GM18526 (cell line): Measurements from ENCODE around the gene RAE1.
A peak's percentile ranks its signal among the peaks of the same experiment; 100 is the strongest.

Experiments
- POLR2A ChIP-seq: IDR thresholded peaks from 3 replicates; pipeline ENCODE4 v1.6.1; 2011; ENCODE audit not compliant: insufficient read length; ENCODE audit errors: extremely low read depth

Gene RAE1

GRCh38 chr20:57347393-57347792 lies 3.7 kb upstream of the RAE1 start:
- TF ChIP-seq POLR2A = no peak

DNA sequence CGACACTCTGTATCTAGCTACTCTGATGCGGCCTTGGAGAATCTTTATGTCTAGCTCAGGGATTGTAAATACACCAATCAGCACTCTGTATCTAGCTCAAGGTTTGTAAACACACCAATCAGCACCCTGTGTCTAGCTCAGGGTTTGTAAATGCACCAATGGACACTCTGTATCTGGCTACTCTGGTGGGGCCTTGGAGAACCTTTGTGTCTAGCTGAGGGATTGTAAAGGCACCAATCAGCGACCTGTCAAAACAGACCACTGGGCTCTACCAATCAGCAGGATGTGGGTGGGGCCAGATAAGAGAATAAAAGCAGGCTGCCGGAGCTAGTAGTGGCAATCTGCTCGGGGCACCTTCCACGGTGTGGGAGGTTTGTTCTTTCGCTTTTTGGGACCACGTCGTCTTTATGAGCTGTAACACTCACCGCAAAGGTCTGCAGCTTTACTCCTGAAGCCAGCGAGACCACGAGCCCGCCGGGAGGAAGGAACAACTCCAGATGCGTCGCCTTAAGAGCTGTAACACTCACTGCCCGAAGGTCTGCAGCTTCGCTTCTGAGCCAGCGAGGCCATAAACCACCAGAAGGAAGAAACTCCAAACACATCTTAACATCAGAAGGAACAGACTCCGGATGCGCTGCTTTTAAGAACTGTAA lies 2.0 kb upstream of the RAE1 start:
- TF ChIP-seq POLR2A = peak; percentile 44

- TF ChIP-seq POLR2A = no peak
Measured at GRCh38 chr20:57350081-57350710, 859 bp upstream of the RAE1 start.

DNA sequence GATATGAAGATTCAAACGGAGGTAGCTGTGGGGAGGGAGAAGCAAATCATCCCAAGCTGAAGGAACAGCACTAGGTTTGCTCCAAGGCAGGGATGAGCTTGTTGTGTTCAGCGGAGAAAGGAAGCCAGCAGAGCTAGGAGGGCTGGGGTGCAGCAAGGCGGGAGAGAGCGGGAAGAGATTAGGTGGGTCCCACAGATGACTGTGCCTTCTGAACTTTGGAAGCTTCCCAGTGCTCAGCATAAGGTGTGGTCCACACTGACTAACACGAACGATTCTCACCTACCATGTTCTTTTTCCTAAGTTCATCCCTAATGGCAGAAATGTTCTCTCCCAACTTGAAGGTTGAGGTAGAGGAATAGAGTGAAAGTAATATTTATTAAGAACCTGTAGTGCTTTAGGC lies 1.2 kb downstream of the RAE1 start:
- no peak for TF ChIP-seq POLR2A

GRCh38 chr20:57353351-57353750 lies 2.3 kb downstream of the RAE1 start:
- TF ChIP-seq POLR2A = no peak

- TF ChIP-seq POLR2A = no peak
Measured at GRCh38 chr20:57361517-57361916, 10.5 kb downstream of the RAE1 start.

DNA sequence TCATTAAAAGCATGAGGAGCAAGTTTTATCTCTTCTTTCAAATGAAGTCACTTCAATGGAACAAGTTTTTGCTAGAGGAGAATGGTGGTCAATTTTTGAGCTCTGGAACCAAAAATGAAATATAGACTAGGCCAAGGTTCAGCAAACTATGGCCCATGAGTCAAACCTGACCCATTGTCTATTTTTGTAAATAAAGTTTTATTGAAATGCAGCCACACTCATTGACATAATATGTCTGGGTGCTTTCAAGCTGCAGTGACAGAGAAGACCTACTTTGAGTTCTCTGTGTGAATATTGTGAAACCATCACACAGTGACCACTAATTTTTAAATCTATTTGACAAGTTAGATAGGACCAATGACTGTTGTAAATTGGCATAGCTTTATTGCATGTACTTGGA lies 13.4 kb downstream of the RAE1 start:
- no peak for TF ChIP-seq POLR2A

DNA sequence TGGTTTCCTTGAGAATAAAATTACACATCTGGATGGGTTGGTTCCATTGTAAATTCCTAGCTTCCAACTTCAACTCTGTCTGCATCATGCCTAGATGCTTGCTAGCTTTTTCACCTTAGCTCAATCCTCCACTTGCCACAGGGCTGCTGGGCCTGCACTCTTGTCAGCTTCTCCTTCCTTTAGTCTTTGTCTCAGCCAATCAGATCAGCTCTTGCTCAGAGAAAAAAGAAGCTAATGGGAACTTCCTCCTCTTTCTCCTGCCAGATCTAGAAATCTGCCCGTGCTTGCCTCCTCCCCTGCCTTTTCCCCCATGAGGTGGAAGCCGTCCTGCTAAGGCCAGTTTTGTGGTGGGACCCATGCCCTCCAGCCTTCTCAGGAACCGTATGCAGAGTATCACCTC lies 18.5 kb downstream of the RAE1 start:
- no peak for TF ChIP-seq POLR2A

GRCh38 chr20:57370316-57370715 lies 19.3 kb downstream of the RAE1 start:
- no peak for TF ChIP-seq POLR2A

DNA sequence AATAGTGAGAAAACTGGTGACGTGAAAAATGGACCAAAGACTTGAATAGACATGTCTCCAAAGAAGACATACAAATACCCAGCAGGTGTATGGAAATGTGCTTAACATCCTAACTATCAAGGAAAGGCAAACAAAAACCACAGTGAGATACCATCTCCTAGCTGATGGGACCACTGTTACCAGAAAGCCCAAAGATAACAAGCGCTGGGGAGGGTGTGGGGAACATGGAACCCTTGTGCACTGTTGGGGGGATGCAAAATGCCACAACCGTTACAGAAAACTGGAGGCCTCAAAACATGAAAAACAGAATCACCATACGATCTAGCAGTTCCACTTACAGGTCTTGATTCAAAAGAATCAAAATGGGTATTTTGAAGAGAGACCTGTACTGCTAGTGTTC lies 20.3 kb downstream of the RAE1 start:
- TF ChIP-seq POLR2A = no peak

DNA sequence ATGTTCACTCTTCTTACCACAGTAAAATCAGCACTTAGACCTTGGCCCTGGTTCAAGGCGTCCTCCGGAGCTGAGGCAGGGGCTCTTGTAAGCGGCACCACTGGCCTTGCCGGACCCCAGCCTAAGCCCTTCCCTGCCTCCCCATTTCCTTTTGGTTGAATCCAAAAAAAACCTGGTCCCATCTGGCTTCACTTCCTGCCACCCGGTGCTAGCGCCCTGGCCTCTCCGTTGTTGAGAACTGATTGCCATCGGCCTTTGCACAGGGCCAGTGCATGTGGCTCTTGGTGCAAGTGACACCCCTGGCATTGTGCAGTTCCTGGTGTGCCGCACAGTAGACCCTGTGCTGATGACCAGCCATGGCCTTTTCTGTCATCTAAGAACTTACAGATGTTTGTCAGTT lies 21.1 kb downstream of the RAE1 start:
- TF ChIP-seq POLR2A = no peak

DNA sequence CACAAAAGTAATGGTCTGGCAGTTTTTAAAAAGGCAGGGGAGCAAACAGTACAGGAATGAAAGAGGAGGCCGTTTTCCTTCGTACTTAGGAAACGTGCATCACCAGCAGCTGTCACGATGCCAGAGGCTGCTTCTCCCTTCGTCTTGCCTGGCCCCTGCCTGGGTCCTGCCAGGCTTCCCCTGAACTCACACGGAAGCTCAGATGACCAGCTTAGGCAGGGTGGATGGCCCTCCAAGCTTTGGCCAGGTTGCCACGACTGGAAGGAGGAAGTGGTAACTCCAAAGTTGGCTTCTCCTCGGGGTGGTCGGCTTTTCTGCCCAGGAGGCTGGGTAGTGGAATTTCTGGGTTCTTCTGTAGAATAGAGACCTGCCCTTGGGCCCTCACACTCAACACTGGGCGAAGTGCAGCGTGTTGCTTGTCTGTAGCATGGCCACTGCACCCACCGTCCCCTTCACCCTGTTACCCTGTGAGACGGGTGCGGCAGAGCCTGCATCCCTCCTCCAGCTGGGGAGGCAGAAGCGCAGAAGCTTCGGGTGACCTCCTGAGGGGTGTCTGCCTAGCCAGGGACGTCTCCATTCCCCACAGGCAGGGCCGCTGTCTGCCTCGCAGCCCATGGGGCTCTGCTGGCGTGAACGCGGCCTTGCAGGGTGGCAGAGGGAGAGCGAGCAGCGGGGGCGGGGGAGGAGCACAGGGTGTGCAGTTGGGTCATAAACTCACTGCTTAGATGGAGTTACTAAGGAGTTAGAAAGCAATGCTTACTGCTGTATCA lies 21.7 kb downstream of the RAE1 start:
- no peak for TF ChIP-seq POLR2A

DNA sequence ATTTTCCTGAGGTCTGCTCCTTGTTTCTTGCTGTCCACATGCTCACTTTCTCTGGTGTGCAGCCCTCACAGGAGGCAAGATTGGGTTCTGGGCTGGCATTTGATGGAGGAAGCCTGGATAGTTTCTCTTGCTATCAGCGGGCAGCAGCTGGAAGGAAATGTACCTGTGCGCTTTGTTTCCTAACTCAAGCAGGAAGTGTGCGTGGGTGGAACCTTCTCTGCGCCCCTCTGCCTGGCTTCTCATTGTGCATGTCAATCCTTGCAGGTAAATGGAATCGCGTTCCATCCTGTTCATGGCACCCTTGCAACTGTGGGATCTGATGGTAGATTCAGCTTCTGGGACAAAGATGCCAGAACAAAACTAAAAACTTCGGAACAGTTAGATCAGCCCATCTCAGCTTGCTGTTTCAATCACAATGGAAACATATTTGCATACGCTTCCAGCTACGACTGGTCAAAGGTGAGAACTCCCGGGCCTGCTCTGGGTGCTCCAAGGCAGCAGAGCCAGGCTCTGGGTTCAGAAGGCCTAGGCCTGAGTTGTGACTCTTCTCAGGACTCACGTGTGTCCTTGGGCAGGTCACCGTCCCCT lies 23.4 kb downstream of the RAE1 start:
- no peak for TF ChIP-seq POLR2A

- TF ChIP-seq POLR2A = no peak
Measured at GRCh38 chr20:57374931-57375651, 24.0 kb downstream of the RAE1 start.

DNA sequence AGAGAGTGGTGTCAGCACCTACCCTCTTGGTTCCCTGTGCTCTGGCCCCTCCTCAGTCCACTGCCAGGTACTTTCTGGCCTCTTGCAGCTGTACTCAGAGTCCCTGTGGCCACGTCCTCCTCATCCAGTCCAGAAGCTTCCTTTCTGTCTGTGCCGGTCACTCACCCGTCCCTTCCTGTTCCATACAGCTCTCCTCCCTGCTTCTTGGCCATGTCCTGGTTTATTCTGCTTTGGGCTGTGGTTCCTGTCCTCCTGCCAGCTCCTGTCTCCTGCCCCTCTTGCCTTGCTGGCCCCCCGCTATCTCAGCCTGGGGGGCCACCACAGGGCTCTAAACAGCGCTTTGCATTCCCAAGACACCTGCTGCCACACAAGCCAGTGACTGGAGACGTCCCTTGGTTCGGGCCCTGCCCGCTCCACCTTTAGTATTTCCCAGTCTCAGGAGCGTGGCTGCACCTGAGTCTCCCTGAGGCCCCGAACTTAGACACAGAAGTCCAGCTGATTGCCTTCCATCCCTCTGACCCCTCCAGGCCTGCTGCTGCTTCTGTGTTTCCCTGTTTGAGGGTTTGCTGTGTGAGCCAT lies 24.7 kb downstream of the RAE1 start:
- no peak for TF ChIP-seq POLR2A
